ENCODE results near the gene ATP1B1. TPM values are rescaled to one million over a fixed set of nuclear protein-coding genes. Genes with fewer than 3 reads are reported as not detected.
"Not testable (repeated sequence)": the region's sequence is repeated elsewhere in the genome, so short reads cannot be mapped to it uniquely, and the experiment has no call there.

ATP1B1 gene
- total RNA-seq, 2 experiments from 2014 or later, result 5.6 to 6.2 TPM

DNA sequence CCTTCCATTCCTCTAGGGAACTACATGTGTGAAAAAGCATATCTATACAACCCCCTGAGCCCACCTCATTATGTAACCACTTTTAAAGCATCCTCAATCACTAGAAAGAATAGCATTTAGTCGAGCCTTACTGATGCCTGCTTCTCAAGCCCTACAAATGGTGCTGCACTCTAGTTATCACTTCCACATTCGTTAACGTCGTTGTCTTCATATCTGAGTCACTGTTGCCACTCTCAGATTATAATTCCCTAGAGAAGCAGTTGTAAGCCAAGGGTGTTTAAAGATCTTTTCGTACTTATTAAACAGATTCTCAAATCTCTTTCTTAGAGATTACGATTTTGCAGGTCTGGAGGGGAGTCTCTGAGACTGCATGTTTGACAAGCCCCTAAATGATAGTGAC, 16.5 kb downstream of the ATP1B1 start:
- Mint-ChIP-seq H3K27me3 (ENCODE audit: low read depth) (no peaks in the 10 kb centered on the region), H3K9me3 (no peaks in the 10 kb centered on the region), H3K27ac (no peak overlapping the region), H3K4me1 (ENCODE audit: low read depth) (no peaks in the 10 kb centered on the region), H3K36me3 (ENCODE audit: low read depth) (no peaks in the 10 kb centered on the region), H3K4me3 (no peak overlapping the region)
- intact Hi-C loops (cut with micrococcal nuclease), result no loop called here
- DNase-seq, result no peak
- CTCF ChIA-PET, result no interaction called here

DNA sequence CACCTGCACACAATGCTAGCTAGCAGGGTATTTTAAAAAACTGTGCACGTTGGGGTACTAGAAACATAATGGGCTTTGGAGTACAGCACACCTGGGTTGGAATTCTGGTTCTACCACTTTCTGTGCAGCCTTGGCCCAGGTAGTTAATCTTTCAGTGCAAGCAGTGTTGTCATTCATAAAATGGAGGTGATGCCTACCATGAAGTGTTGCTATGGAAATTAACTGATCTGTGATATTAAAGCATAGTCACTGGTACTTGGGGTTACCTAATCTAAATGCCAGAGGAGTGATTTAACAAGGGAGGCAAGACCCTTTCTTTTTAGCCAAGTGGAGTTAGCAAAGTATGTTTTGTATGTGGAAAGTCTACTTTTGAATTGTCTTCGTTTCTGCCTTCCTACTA, 18.0 kb downstream of the ATP1B1 start:
- H3K4me1 Mint-ChIP-seq (ENCODE audit: low read depth), result peaks cover 2% of the 10 kb centered on the region
- H3K27me3 Mint-ChIP-seq (ENCODE audit: low read depth), result no peaks in the 10 kb centered on the region
- H3K27ac Mint-ChIP-seq, result no peak overlapping the region
- DNase-seq, result no peak
- H3K9me3 Mint-ChIP-seq, result no peaks in the 10 kb centered on the region
- peaks cover 2% of the 10 kb centered on the region for H3K36me3 Mint-ChIP-seq (ENCODE audit: low read depth)
- H3K4me3 Mint-ChIP-seq, result no peak overlapping the region
- intact Hi-C loops (cut with micrococcal nuclease), result no loop called here
- CTCF ChIA-PET, result no interaction called here

DNA sequence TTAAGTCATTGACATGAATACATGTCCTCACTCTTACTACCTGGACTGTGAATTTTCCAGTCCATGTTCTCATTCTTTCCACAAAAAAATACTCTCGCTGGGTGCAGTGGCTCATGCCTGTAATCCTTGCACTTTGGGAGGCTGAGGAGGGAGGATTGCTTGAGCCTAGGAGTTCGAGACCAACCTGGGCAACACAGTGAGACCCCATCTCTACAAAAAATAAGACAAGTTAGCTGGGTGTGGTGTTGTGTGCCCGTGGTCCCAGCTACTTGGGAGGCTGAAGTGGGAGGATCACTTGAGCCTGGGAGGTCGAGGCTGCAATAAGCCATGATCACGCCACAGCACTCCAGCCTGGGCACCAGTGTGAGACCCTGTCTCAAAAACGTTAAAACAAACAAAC, 19.1 kb downstream of the ATP1B1 start:
- intact Hi-C loops (cut with micrococcal nuclease); H3K36me3 Mint-ChIP-seq (ENCODE audit: low read depth); H3K27ac Mint-ChIP-seq; H3K27me3 Mint-ChIP-seq (ENCODE audit: low read depth); DNase-seq; H3K4me3 Mint-ChIP-seq; CTCF ChIA-PET; H3K9me3 Mint-ChIP-seq; H3K4me1 Mint-ChIP-seq (ENCODE audit: low read depth): not testable (repeated sequence)

DNA sequence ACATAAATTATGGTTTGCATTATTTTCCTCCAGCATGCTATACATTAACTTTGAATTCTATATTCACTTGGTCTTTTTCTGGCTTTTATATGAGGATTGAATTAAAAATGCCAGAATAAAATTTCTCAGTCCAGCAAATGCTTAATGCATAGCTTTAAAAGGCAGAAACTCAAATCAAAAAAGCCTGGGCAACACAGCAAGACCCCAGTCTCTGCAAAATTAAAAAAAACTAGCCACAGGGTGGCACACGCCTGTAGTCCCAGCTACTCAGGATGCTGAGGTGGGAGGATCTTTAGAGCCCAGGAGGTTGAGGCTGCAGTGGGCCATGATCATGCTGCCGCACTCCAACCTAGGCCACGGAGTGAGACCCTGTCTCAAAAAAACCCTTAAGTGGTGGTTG, 19.8 kb downstream of the ATP1B1 start:
- H3K36me3 Mint-ChIP-seq (ENCODE audit: low read depth), result peaks cover 2% of the 10 kb centered on the region
- intact Hi-C loops (cut with micrococcal nuclease), result no loop called here
- H3K27me3 Mint-ChIP-seq (ENCODE audit: low read depth), result no peaks in the 10 kb centered on the region
- H3K27ac Mint-ChIP-seq, result no peak overlapping the region
- H3K4me1 Mint-ChIP-seq (ENCODE audit: low read depth), result peaks cover 2% of the 10 kb centered on the region
- CTCF ChIA-PET, result interaction anchor here (0.6 kb wide), 1 partner anchor 30 kb away, joined by 8 read pairs; no protein-coding TSS in a partner anchor
- H3K9me3 Mint-ChIP-seq, result no peaks in the 10 kb centered on the region
- DNase-seq, result no peak
- no peak overlapping the region for H3K4me3 Mint-ChIP-seq

DNA sequence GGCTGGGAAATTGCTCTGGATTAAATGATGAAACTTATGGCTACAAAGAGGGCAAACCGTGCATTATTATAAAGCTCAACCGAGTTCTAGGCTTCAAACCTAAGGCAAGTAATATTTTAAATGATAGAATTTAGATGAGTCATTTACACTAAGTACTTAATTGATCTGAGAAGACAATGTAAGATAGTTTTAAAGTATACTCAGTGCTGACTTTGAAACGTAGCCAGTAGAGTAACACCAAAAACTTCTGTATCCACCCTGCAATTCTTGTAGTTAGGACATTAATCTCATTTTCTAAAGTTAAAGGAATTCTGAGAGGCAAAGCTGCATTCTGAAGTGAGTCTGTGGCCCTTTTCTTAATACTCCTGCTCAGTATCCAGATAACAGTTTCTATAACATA, 20.8 kb downstream of the ATP1B1 start:
- Mint-ChIP-seq H3K36me3 (ENCODE audit: low read depth) (peaks cover 2% of the 10 kb centered on the region), H3K9me3 (no peaks in the 10 kb centered on the region), H3K27me3 (ENCODE audit: low read depth) (no peaks in the 10 kb centered on the region), H3K4me3 (no peak overlapping the region), H3K27ac (no peak overlapping the region), H3K4me1 (ENCODE audit: low read depth) (peaks cover 2% of the 10 kb centered on the region)
- intact Hi-C loops (cut with micrococcal nuclease), result no loop called here
- CTCF ChIA-PET, result interaction anchor here (0.6 kb wide), 3 partner anchors 31 to 220 kb away, joined by 3 to 8 read pairs (median 4); no protein-coding TSS in a partner anchor
- DNase-seq, result no peak

DNA sequence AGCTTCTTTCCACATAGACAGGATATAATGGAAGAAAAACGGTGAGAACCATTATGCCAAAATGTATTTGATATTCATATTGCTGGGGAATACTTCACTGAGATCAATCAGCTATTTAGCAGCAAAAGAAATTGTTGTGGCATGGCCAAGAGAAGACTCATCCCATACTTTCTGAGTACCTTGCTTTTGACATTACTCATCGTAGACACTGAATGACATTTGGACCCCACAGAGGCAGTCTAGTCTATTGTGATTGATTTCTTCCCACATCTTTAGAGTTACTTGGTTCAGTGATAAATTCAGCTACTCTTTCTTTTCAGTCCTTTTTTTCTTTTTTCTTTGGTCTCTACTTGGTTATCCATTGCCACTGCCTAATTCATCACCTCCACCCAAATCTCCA, 22.1 kb downstream of the ATP1B1 start:
- Mint-ChIP-seq H3K4me1 (ENCODE audit: low read depth) (peaks cover 2% of the 10 kb centered on the region), H3K9me3 (no peaks in the 10 kb centered on the region), H3K27me3 (ENCODE audit: low read depth) (no peaks in the 10 kb centered on the region), H3K36me3 (ENCODE audit: low read depth) (peaks cover 2% of the 10 kb centered on the region), H3K27ac (no peak overlapping the region), H3K4me3 (no peak overlapping the region)
- CTCF ChIA-PET, result no interaction called here
- intact Hi-C loops (cut with micrococcal nuclease), result no loop called here
- no peak for DNase-seq

DNA sequence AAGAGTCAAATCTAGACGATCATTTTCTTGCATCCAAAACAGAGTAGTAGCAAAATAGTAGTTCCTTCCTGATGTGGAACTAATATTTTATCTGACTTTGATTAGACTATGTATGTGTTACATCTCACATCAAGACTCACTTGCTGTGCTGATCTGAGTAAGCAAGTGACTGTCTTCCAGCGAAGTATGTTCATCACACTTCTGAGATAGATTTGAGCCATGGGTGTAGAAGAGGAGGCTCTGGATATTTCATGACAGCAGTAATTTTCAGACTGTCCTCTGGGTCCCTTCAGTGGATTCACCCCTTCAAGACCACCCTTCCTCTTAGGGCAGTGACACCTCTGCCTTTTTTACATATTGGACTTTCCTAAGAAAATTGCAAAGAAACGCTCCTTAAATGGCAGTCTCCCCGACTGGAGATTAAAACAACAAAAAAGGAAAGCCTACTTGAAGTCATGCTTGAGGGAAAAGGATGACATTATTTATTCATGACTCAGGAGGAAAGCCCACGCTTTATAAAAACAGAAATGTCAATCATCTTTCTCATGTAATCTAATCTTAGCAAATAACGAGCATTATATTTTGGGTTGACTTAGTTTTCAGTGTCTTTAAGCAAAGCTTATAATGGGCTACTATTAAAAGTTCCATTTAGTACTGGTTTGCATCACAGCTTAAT, 22.8 kb downstream of the ATP1B1 start:
- H3K27ac Mint-ChIP-seq, result no peak overlapping the region
- peaks cover 2% of the 10 kb centered on the region for H3K36me3 Mint-ChIP-seq (ENCODE audit: low read depth)
- CTCF ChIA-PET, result no interaction called here
- H3K4me3 Mint-ChIP-seq, result no peak overlapping the region
- H3K4me1 Mint-ChIP-seq (ENCODE audit: low read depth), result peaks cover 2% of the 10 kb centered on the region
- DNase-seq, result no peak
- no peaks in the 10 kb centered on the region for H3K9me3 Mint-ChIP-seq
- intact Hi-C loops (cut with micrococcal nuclease), result no loop called here
- H3K27me3 Mint-ChIP-seq (ENCODE audit: low read depth), result no peaks in the 10 kb centered on the region

DNA sequence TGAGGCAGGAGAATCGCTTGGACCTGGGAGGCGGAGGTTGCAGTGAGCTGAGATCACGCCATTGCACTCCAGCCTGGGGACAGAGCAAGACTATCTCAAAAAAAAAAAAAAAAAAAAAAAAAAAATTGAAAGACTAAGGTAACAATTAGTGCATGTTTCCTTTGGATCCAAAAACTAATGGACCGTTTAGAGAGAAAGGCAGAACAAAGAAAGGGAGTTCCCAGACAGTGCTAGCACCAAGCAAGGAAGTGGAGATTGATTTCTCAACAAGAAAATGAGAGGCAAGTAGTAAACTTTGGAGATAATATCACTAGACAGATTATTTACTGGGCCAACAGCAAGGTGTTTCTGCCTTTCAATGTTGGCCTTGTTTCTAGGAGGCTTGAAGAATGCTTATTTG, 24.2 kb downstream of the ATP1B1 start:
- no peak for DNase-seq
- H3K4me1 Mint-ChIP-seq (ENCODE audit: low read depth), result peaks cover 2% of the 10 kb centered on the region
- H3K27ac Mint-ChIP-seq, result no peak overlapping the region
- H3K9me3 Mint-ChIP-seq, result no peaks in the 10 kb centered on the region
- no peaks in the 10 kb centered on the region for H3K27me3 Mint-ChIP-seq (ENCODE audit: low read depth)
- intact Hi-C loops (cut with micrococcal nuclease), result no loop called here
- CTCF ChIA-PET, result no interaction called here
- peaks cover 2% of the 10 kb centered on the region for H3K36me3 Mint-ChIP-seq (ENCODE audit: low read depth)
- H3K4me3 Mint-ChIP-seq, result no peak overlapping the region

DNA sequence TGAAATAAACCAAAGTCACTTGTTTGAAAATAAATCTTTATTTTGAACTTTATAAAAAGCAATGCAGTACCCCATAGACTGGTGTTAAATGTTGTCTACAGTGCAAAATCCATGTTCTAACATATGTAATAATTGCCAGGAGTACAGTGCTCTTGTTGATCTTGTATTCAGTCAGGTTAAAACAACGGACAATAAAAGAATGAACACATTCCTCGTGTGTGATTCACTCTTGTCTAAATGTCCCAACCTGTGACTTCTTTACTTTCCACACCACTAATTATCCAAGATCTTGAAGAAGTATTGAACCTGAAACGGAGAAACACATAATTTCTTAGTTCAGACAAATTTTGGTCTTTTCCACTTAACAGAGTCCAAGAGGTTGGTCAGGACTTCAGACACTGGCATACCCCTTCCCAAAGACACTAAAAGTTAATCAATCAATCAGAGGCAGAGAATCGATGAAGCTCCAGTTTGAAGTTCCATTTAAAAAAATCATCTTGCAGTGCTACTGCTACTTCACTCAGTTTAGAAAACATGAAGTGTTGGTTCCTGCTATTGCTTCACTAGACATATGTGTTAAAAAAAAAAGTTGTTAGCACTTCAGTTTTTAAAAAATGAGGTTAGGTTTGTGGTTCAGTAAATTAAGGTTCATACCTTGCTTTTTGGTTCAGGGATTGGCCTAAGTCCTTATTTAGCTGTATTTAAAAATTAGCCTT, 26.2 kb downstream of the ATP1B1 start:
- Mint-ChIP-seq H3K27me3 (ENCODE audit: low read depth) (no peaks in the 10 kb centered on the region), H3K4me1 (ENCODE audit: low read depth) (peaks cover 4% of the 10 kb centered on the region), H3K9me3 (no peaks in the 10 kb centered on the region), H3K27ac (no peak overlapping the region), H3K4me3 (no peak overlapping the region), H3K36me3 (ENCODE audit: low read depth) (peaks cover 2% of the 10 kb centered on the region)
- intact Hi-C loops (cut with micrococcal nuclease), result no loop called here
- no peak for DNase-seq
- CTCF ChIA-PET, result no interaction called here

DNA sequence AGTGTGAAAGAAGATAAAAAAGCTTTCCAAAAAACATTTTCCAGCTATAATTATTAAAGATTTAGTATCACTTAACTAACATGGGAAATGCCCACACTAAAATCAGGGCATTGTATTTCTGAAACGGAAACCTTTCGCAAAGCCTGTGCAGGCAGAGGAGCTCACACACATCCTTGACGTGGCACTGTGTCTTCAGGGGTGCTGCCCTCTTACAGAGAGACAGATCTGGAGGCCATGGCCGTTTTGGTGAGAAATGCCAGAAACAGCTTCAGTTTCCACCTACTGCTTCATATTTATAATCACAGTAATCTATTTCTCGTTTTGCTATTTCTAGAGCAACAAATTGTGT, 26.7 kb downstream of the ATP1B1 start:
- intact Hi-C loops (cut with micrococcal nuclease), result no loop called here

DNA sequence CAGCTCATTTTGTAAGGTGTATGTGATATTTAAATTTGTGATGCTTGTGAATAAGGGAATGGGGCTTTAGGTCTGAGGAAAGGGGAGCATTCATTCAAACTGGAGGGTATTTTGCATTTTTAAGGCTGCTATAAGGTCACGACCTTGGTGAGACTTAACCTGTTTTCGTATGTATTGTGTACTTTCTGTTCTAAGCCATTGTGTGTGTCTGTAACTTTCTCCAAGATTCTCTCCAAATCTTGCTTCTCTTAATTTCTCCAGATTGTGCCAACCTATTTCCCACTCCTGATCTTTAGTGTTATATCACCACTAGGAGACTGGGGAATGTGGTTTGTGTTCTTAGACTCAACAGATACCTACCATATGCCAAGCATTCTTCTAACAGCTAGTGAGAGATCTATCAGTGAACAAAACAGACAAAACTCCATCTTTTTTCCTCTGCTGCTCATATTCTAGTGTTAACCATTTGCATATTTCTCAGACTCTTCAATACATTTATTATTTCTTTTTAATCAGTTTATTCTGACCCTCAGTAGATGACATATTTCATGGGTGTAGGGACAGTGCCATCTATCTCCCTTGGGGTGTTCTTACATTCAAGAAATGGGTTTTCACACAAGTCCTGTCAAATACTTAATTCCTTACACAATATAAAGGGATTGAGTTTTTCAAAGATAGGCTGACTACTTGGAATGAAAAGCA, 27.5 kb downstream of the ATP1B1 start:
- H3K27me3 Mint-ChIP-seq (ENCODE audit: low read depth), result no peaks in the 10 kb centered on the region
- H3K9me3 Mint-ChIP-seq, result no peaks in the 10 kb centered on the region
- H3K36me3 Mint-ChIP-seq (ENCODE audit: low read depth), result no peaks in the 10 kb centered on the region
- DNase-seq, result no peak
- H3K27ac Mint-ChIP-seq, result no peak overlapping the region
- H3K4me3 Mint-ChIP-seq, result no peak overlapping the region
- intact Hi-C loops (cut with micrococcal nuclease), result loop anchor here (1.0 kb wide), 2 partner anchors 530 to 695 kb away; no protein-coding TSS in a partner anchor
- H3K4me1 Mint-ChIP-seq (ENCODE audit: low read depth), result peaks cover 5% of the 10 kb centered on the region
- CTCF ChIA-PET, result interaction anchor here (0.9 kb wide), 1 partner anchor 14 kb away, joined by 3 read pairs; no protein-coding TSS in a partner anchor

More for the DNA sequence above, 26.7 kb downstream of the ATP1B1 start:
- no peaks in the 10 kb centered on the region for H3K9me3 Mint-ChIP-seq
- peaks cover 2% of the 10 kb centered on the region for H3K36me3 Mint-ChIP-seq (ENCODE audit: low read depth)
- no peak overlapping the region for H3K27ac Mint-ChIP-seq
- H3K27me3 Mint-ChIP-seq (ENCODE audit: low read depth), result no peaks in the 10 kb centered on the region
- no peak for DNase-seq
- CTCF ChIA-PET, result interaction anchor here (0.9 kb wide), 1 partner anchor 13 kb away, joined by 3 read pairs; no protein-coding TSS in a partner anchor
- H3K4me1 Mint-ChIP-seq (ENCODE audit: low read depth), result peaks cover 4% of the 10 kb centered on the region
- H3K4me3 Mint-ChIP-seq, result no peak overlapping the region

DNA sequence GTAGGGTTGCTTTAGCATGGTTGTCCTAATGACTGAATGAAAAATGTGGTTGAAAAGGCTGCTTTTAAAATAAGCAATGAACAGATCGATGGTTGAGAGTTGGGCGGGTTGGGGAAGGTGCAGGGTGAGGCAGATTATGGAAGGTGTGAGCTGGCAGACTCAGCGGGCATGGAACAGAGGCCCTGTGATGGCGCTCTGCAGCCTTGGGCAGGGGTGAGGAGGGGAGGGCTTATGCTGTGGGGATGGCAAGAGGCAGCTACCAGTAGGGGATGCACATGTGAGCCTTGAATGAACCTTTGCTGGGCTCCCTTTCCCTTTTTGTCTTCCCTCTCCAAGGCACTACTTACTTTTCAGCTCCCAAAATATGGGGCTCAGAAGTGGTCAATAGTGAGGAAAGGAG, 30.9 kb downstream of the ATP1B1 start:
- Mint-ChIP-seq H3K27ac (no peak overlapping the region), H3K36me3 (ENCODE audit: low read depth) (no peaks in the 10 kb centered on the region), H3K9me3 (no peaks in the 10 kb centered on the region), H3K27me3 (ENCODE audit: low read depth) (no peaks in the 10 kb centered on the region), H3K4me3 (no peak overlapping the region), H3K4me1 (ENCODE audit: low read depth) (peaks cover 6% of the 10 kb centered on the region)
- intact Hi-C loops (cut with micrococcal nuclease), result loop anchor here (5.0 kb wide), 3 partner anchors 190 to 795 kb away; partner anchors contain the start of gene F5
- no peak for DNase-seq
- CTCF ChIA-PET, result interaction anchor here (0.7 kb wide), 1 partner anchor 816 kb away, joined by 5 read pairs; no protein-coding TSS in a partner anchor

Measured in activated naive CD4-positive, alpha-beta T cell treated with anti-CD3 and anti-CD28 coated beads for 36 hours (primary cell).